CD4-positive, alpha-beta memory T cell (primary cell): ENCODE results near the gene WASF3. TPM values are rescaled to one million over a fixed set of nuclear protein-coding genes. Genes with fewer than 3 reads are reported as not detected.
"Not testable (repeated sequence)": the region's sequence is repeated elsewhere in the genome, so short reads cannot be mapped to it uniquely, and the experiment has no call there.

Experiments
- CTCF ChIA-PET: fragments of 350-600 bp; sonication (Branson Sonifier 250); formaldehyde crosslinking; loops from one replicate; lab custom pipeline; 2021; ENCODE audit warnings: inconsistent platforms; ENCODE audit not compliant: partially characterized antibody; lab: Charles Lee
- POLR2A ChIA-PET: fragments of 350-600 bp; sonication (Branson Sonifier 250); formaldehyde crosslinking; loops from one replicate; lab custom pipeline; 2021; ENCODE audit not compliant: partially characterized antibody; lab: Charles Lee
- DNase-seq, 5 donors: peaks; one replicate each; pipeline versions ENCODE4 v3.0.0 to v3.0.0-alpha.2; 2020 to 2022; ENCODE audit warnings: mixed read lengths in 1 of 5
- H3K27ac ChIP-seq: one replicate; pipeline ENCODE4 v1.7.0; 2013; ENCODE audit warnings: low read depth, low read length
- H3K27me3 ChIP-seq: 2 replicates; pipeline ENCODE4 v1.7.0; 2013; ENCODE audit warnings: mild to moderate bottlenecking, low read length, moderate library complexity; ENCODE audit not compliant: insufficient read depth
- H3K36me3 ChIP-seq: 2 replicates; pipeline ENCODE4 v1.7.0; 2013; ENCODE audit warnings: mild to moderate bottlenecking, low read length, moderate library complexity; ENCODE audit not compliant: insufficient read depth
- H3K4me1 ChIP-seq: 2 replicates; pipeline ENCODE4 v1.7.0; 2013; ENCODE audit warnings: mild to moderate bottlenecking, low read length, moderate library complexity; ENCODE audit not compliant: insufficient read depth
- H3K4me3 ChIP-seq, 2 donors: one replicate each; pipeline ENCODE4 v1.7.0; 2013; ENCODE audit warnings: low read length in 2 of 2, mild to moderate bottlenecking in 1 of 2
- H3K9me3 ChIP-seq, 2 donors: one replicate each; pipeline ENCODE4 v1.7.0; 2013; ENCODE audit warnings: low read length in 2 of 2, control low read depth in 1 of 2; ENCODE audit not compliant: control insufficient read depth in 1 of 2
- H3K27ac Mint-ChIP-seq, 7 donors: one replicate each; pipeline ENCODE4 v1.8.0; 2020 to 2021; ENCODE audit warnings: mixed read lengths in 7 of 7, mild to moderate bottlenecking in 6 of 7, inconsistent platforms in 3 of 7, moderate library complexity in 3 of 7
- H3K27me3 Mint-ChIP-seq, 2 donors: one replicate each; pipeline ENCODE4 v1.8.0; 2020 to 2021; ENCODE audit warnings: mixed read lengths in 2 of 2
- H3K36me3 Mint-ChIP-seq, 2 donors: one replicate each; pipeline ENCODE4 v1.8.0; 2020 to 2021; ENCODE audit warnings: mixed read lengths in 2 of 2, inconsistent platforms in 1 of 2, mild to moderate bottlenecking in 1 of 2
- H3K4me1 Mint-ChIP-seq, 4 donors: one replicate each; pipeline ENCODE4 v1.8.0; 2020 to 2021; ENCODE audit warnings: mixed read lengths in 4 of 4, mild to moderate bottlenecking in 1 of 4
- H3K4me3 Mint-ChIP-seq, 8 donors: one replicate each; pipeline ENCODE4 v1.8.0; 2020 to 2021; ENCODE audit warnings: mixed read lengths in 8 of 8, mild to moderate bottlenecking in 7 of 8, moderate library complexity in 6 of 8, inconsistent platforms in 3 of 8
- H3K9me3 Mint-ChIP-seq, 8 donors: one replicate each; pipeline ENCODE4 v1.8.0; 2020 to 2021; ENCODE audit warnings: mixed read lengths in 8 of 8, mild to moderate bottlenecking in 5 of 8, inconsistent platforms in 3 of 8, moderate library complexity in 1 of 8
- intact Hi-C: fragments of 100-400 bp; cut with micrococcal nuclease; formaldehyde crosslinking; loops from one replicate; pipeline ENCODE4 v1.15.1; 2023
- polyA plus RNA-seq, 2 donors: library from polyadenylated mRNA; unstranded; fragments of 300-500 nt; fragmentation: Illumina TruSeq; gene quantifications; one replicate each; pipeline ENCODE4 v1.2.3, GENCODE V29; 2021
- total RNA-seq, 2 experiments: library from RNA; stranded (reverse); gene quantifications; one replicate each; pipeline ENCODE4 v1.2.3, GENCODE V29; 2021

Gene WASF3
- total and polyA plus RNA-seq, 4 experiments from 2014 or later = not detected

- Mint-ChIP-seq H3K9me3 (no peaks in the 10 kb centered on the region), H3K27ac (peak overlapping the region in 1 of 7 donors; percentile 46), H3K4me1 (peaks cover 16 to 30% (median 23%) of the 10 kb centered on the region in 4 donors), H3K36me3 (no peaks in the 10 kb centered on the region), H3K4me3 (no peak overlapping the region), H3K27me3 (no peaks in the 10 kb centered on the region)
- no peak for DNase-seq
- H3K27me3 ChIP-seq = no peaks in the 10 kb centered on the region
- H3K4me1 ChIP-seq = peaks cover 19% of the 10 kb centered on the region
- no peaks in the 10 kb centered on the region for H3K9me3 ChIP-seq
- ChIA-PET CTCF (interaction anchor here (1.3 to 2.3 kb wide), 2 partner anchors 12 to 20 kb away, joined by 3 to 10 read pairs; no protein-coding TSS in a partner anchor), POLR2A (no interaction called here)
- H3K27ac ChIP-seq = no peak overlapping the region
- H3K4me3 ChIP-seq = no peak overlapping the region
- no peaks in the 10 kb centered on the region for H3K36me3 ChIP-seq
- intact Hi-C loops = no loop called here
These were observed 161.4 kb downstream of the WASF3 start for GRCh38 chr13:26718872-26719271.

GRCh38 chr13:26719356-26719945 lies 162.0 kb downstream of the WASF3 start:
- no peaks in the 10 kb centered on the region for H3K9me3 Mint-ChIP-seq
- peak overlapping the region in 1 of 7 donors; percentile 70 for H3K27ac Mint-ChIP-seq
- H3K4me3 Mint-ChIP-seq = no peak overlapping the region
- peaks cover 19% of the 10 kb centered on the region for H3K4me1 ChIP-seq
- peaks cover 16 to 30% (median 23%) of the 10 kb centered on the region in 4 donors for H3K4me1 Mint-ChIP-seq
- ChIA-PET CTCF (interaction anchor here (0.6 to 2.3 kb wide), 6 partner anchors 13 to 551 kb away, joined by 3 to 10 read pairs (median 6); partner anchors contain the start of gene RASL11A), POLR2A (no interaction called here)
- H3K27me3 ChIP-seq = no peaks in the 10 kb centered on the region
- no peaks in the 10 kb centered on the region for H3K36me3 Mint-ChIP-seq
- no peaks in the 10 kb centered on the region for H3K9me3 ChIP-seq
- intact Hi-C loops = no loop called here
- no peak overlapping the region for H3K4me3 ChIP-seq
- no peaks in the 10 kb centered on the region for H3K36me3 ChIP-seq
- H3K27me3 Mint-ChIP-seq = no peaks in the 10 kb centered on the region
- DNase-seq = no peak
- no peak overlapping the region for H3K27ac ChIP-seq

GRCh38 chr13:26721251-26722121 lies 164.0 kb downstream of the WASF3 start:
- peak overlapping the region; percentile 31 to 93 (median 79) for H3K27ac Mint-ChIP-seq
- peak; percentile 27 to 47 (median 31) for DNase-seq
- CTCF ChIA-PET = interaction anchor here (0.9 to 1.8 kb wide), 4 partner anchors 16 to 208 kb away, joined by 3 to 8 read pairs (median 4); no protein-coding TSS in a partner anchor
- Histone ChIP-seq H3K27ac (peak overlapping the region; percentile 20), H3K9me3 (no peaks in the 10 kb centered on the region), H3K27me3 (no peaks in the 10 kb centered on the region), H3K4me3 (peak overlapping the region in 1 of 2 donors; percentile 21), H3K4me1 (peaks cover 19% of the 10 kb centered on the region), H3K36me3 (no peaks in the 10 kb centered on the region)
- peak overlapping the region; percentile 80 to 92 (median 86) for H3K4me3 Mint-ChIP-seq
- POLR2A ChIA-PET = interaction anchor here (1.0 kb wide), 1 partner anchor 64 kb away, joined by 3 read pairs; no protein-coding TSS in a partner anchor
- intact Hi-C loops = no loop called here
- H3K27me3 Mint-ChIP-seq = no peaks in the 10 kb centered on the region
- H3K4me1 Mint-ChIP-seq = peaks cover 16 to 31% (median 24%) of the 10 kb centered on the region in 4 donors
- no peaks in the 10 kb centered on the region for H3K36me3 Mint-ChIP-seq
- H3K9me3 Mint-ChIP-seq = peaks cover 0 to 1% (median 0%) of the 10 kb centered on the region in 8 donors

GRCh38 chr13:26722321-26722720 lies 164.8 kb downstream of the WASF3 start:
- Histone ChIP-seq H3K9me3 (no peaks in the 10 kb centered on the region), H3K27me3 (no peaks in the 10 kb centered on the region), H3K4me3 (no peak overlapping the region), H3K36me3 (no peaks in the 10 kb centered on the region), H3K4me1 (peaks cover 19% of the 10 kb centered on the region), H3K27ac (no peak overlapping the region)
- Mint-ChIP-seq H3K36me3 (no peaks in the 10 kb centered on the region), H3K9me3 (peaks cover 0 to 1% (median 0%) of the 10 kb centered on the region in 8 donors), H3K4me3 (peak overlapping the region in 6 of 8 donors; percentile 18 to 89 (median 84)), H3K27me3 (no peaks in the 10 kb centered on the region), H3K27ac (peak overlapping the region in 6 of 7 donors; percentile 0 to 83 (median 62)), H3K4me1 (peaks cover 16 to 31% (median 24%) of the 10 kb centered on the region in 4 donors)
- ChIA-PET POLR2A (no interaction called here), CTCF (interaction anchor here (1.1 to 1.5 kb wide), 2 partner anchors 16 to 24 kb away, joined by 3 read pairs; no protein-coding TSS in a partner anchor)
- intact Hi-C loops = no loop called here
- no peak for DNase-seq

GRCh38 chr13:26723620-26724019 lies 166.1 kb downstream of the WASF3 start:
- H3K4me3 Mint-ChIP-seq, H3K27ac Mint-ChIP-seq, H3K27me3 ChIP-seq, DNase-seq, H3K36me3 ChIP-seq, CTCF ChIA-PET, H3K4me3 ChIP-seq, H3K36me3 Mint-ChIP-seq, POLR2A ChIA-PET, H3K9me3 ChIP-seq, H3K27ac ChIP-seq, intact Hi-C loops, H3K9me3 Mint-ChIP-seq, H3K27me3 Mint-ChIP-seq: not testable (repeated sequence)
- peaks cover 16 to 31% (median 24%) of the 10 kb centered on the region in 4 donors for H3K4me1 Mint-ChIP-seq
- peaks cover 19% of the 10 kb centered on the region for H3K4me1 ChIP-seq

- Histone ChIP-seq H3K4me3 (no peak overlapping the region), H3K9me3 (no peaks in the 10 kb centered on the region), H3K4me1 (peaks cover 8% of the 10 kb centered on the region), H3K27me3 (no peaks in the 10 kb centered on the region), H3K36me3 (no peaks in the 10 kb centered on the region), H3K27ac (no peak overlapping the region)
- POLR2A ChIA-PET = no interaction called here
- H3K4me1 Mint-ChIP-seq = peaks cover 6 to 12% (median 8%) of the 10 kb centered on the region in 4 donors
- H3K4me3 Mint-ChIP-seq = no peak overlapping the region
- H3K36me3 Mint-ChIP-seq = no peaks in the 10 kb centered on the region
- H3K27ac Mint-ChIP-seq = no peak overlapping the region
- peaks cover 0 to 4% (median 0%) of the 10 kb centered on the region in 8 donors for H3K9me3 Mint-ChIP-seq
- H3K27me3 Mint-ChIP-seq = no peaks in the 10 kb centered on the region
- intact Hi-C loops = no loop called here
- no peak for DNase-seq
- CTCF ChIA-PET = interaction anchor here (0.8 kb wide), 1 partner anchor 11 kb away, joined by 3 read pairs; no protein-coding TSS in a partner anchor
These were observed 169.2 kb downstream of the WASF3 start for GRCh38 chr13:26726684-26727083.

GRCh38 chr13:26727122-26727521 lies 169.6 kb downstream of the WASF3 start:
- no peak overlapping the region for H3K4me3 ChIP-seq
- peaks cover 4% of the 10 kb centered on the region for H3K4me1 ChIP-seq
- H3K9me3 Mint-ChIP-seq = peaks cover 0 to 4% (median 0%) of the 10 kb centered on the region in 8 donors
- peaks cover 3 to 7% (median 3%) of the 10 kb centered on the region in 4 donors for H3K4me1 Mint-ChIP-seq
- H3K27ac ChIP-seq = no peak overlapping the region
- no peak overlapping the region for H3K4me3 Mint-ChIP-seq
- no peaks in the 10 kb centered on the region for H3K36me3 ChIP-seq
- no peak overlapping the region for H3K27ac Mint-ChIP-seq
- DNase-seq = no peak
- no peaks in the 10 kb centered on the region for H3K27me3 ChIP-seq
- ChIA-PET POLR2A (no interaction called here), CTCF (interaction anchor here (0.8 kb wide), 1 partner anchor 10 kb away, joined by 3 read pairs; no protein-coding TSS in a partner anchor)
- intact Hi-C loops = no loop called here
- no peaks in the 10 kb centered on the region for H3K36me3 Mint-ChIP-seq
- H3K27me3 Mint-ChIP-seq = no peaks in the 10 kb centered on the region
- no peaks in the 10 kb centered on the region for H3K9me3 ChIP-seq
